DMS114 treated with DMSO at 0.1 percent for 48 hours (cell line): Measurements from ENCODE around the gene BTBD2.

Experiments used
- DNase-seq: peaks from one replicate; lab custom pipeline; 2025; ENCODE audit not compliant: unreplicated experiment; lab: John Stamatoyannopoulos, UW

The BTBD2 gene

GRCh38 chr19:1968279-1969175 lies 47.0 kb downstream of the BTBD2 start:
- no peak for DNase-seq

- no peak for DNase-seq
Measured at GRCh38 chr19:1967087-1967608, 48.4 kb downstream of the BTBD2 start.

- DNase-seq: no peak
Measured at GRCh38 chr19:1962674-1963073, 52.8 kb downstream of the BTBD2 start.

GRCh38 chr19:1961000-1961883 lies 54.3 kb downstream of the BTBD2 start:
- no peak for DNase-seq

- no peak for DNase-seq
Measured at GRCh38 chr19:1959928-1960589, 55.5 kb downstream of the BTBD2 start.

GRCh38 chr19:1957562-1958248 lies 57.8 kb downstream of the BTBD2 start:
- no peak for DNase-seq

- DNase-seq: no peak
Measured at GRCh38 chr19:1956868-1957492, 58.5 kb downstream of the BTBD2 start.

GRCh38 chr19:1956122-1956494 lies 59.4 kb downstream of the BTBD2 start:
- no peak for DNase-seq

GRCh38 chr19:1955171-1956121 lies 60.1 kb downstream of the BTBD2 start:
- DNase-seq: no peak

GRCh38 chr19:1954532-1954933 lies 61.0 kb downstream of the BTBD2 start:
- DNase-seq: no peak

- DNase-seq: no peak
Measured at GRCh38 chr19:1953441-1954094, 61.9 kb downstream of the BTBD2 start.

GRCh38 chr19:1953037-1953436 lies 62.5 kb downstream of the BTBD2 start:
- DNase-seq: no peak

- DNase-seq: no peak
Measured at GRCh38 chr19:1952635-1953034, 62.9 kb downstream of the BTBD2 start.

- no peak for DNase-seq
Measured at GRCh38 chr19:1950640-1951039, 64.9 kb downstream of the BTBD2 start.

- DNase-seq: no peak
Measured at GRCh38 chr19:1949304-1950101, 66.0 kb downstream of the BTBD2 start.

- no peak for DNase-seq
Measured at GRCh38 chr19:1947651-1948209, 67.8 kb downstream of the BTBD2 start.

- DNase-seq: no peak
Measured at GRCh38 chr19:1945899-1946298, 69.6 kb downstream of the BTBD2 start.
